ENCODE results near the gene ESR1. TPM values are rescaled to one million over a fixed set of nuclear protein-coding genes. Genes with fewer than 3 reads are reported as not detected.

The ESR1 gene
- total and polyA plus RNA-seq, 2 donors (not counting 3 experiments of a cell fraction or from before 2014, with no cell fraction given) = 0.01 TPM; not detected in 1

DNA sequence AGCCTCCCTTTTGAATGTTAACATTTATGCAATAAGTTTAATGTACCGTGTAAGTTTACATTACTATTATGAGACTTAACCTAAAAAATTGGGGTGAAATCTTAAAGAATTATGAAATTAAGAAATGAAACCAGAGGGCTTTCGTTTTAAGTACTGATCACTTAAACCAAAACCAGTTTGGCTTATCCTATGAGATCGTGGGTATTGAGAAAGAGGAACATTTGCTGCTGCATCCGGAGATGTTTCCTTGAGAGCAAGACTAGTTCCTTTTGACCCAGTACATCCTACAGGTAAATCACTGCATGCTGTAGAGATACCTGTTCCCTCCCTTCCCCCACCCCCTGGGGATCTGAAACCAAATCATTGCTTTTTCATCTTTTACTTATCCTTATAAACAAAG lies 201.3 kb downstream of the ESR1 start:
- Histone ChIP-seq H3K9me3 (replicated peaks; ENCODE audit: control insufficient read depth, insufficient read depth, low read length) (no peaks in the 10 kb centered on the region), H4K20me1 (replicated peaks; ENCODE audit: control insufficient read depth, extremely low read depth, insufficient read depth, low read length) (no peaks in the 10 kb centered on the region), H3K27me3 (ENCODE audit: control insufficient read depth in 2 of 2, insufficient read depth in 2 of 2, low read length in 2 of 2) (peaks cover 4 to 16% of the 10 kb centered on the region in 2 experiments), H3K79me2 (ENCODE audit: control insufficient read depth, insufficient read depth, low read length) (no peaks in the 10 kb centered on the region), H3K4me2 (ENCODE audit: insufficient read depth, low read length) (no peak overlapping the region), H3K27ac (ENCODE audit: insufficient read depth, low read depth, low read length) (no peak overlapping the region), H3K9me1 (replicated peaks; ENCODE audit: control insufficient read depth, extremely low read depth, insufficient read depth, low read length) (no peaks in the 10 kb centered on the region), H3K4me3 (replicated peaks in 1 of 3; ENCODE audit: insufficient read depth in 1 of 3, low read depth in 1 of 3, low read length in 3 of 3) (no peak overlapping the region), H3K4me1 (ENCODE audit: control insufficient read depth, extremely low read depth, insufficient read depth, low read length) (no peaks in the 10 kb centered on the region), H2AFZ (ENCODE audit: low read depth, low read length) (no peak overlapping the region), H3K9ac (replicated peaks; ENCODE audit: extremely low read depth, insufficient read depth, low read length) (no peak overlapping the region), H3K36me3 (ENCODE audit: control insufficient read depth in 2 of 2, extremely low read depth in 1 of 2, insufficient read depth in 2 of 2, low read length in 2 of 2) (no peaks in the 10 kb centered on the region)
- ChIA-PET CTCF (no interaction called here), POLR2A (no interaction called here)
- dilution Hi-C loops (cut with MboI; ENCODE audit: extremely low pct_ligation_motif_present, low sequenced_read_pairs) = no loop called here
- intact Hi-C loops (cut with micrococcal nuclease) = no loop called here
- FAIRE-seq (no peak), DNase-seq (ENCODE audit: low read depth, low spot score) (no peak)
- TF ChIP-seq, protein P1, sequence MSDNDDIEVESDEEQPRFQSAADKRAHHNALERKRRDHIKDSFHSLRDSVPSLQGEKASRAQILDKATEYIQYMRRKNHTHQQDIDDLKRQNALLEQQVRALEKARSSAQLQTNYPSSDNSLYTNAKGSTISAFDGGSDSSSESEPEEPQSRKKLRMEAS (IDR thresholded peaks at IDR 0.05; ENCODE audit: insufficient read depth, insufficient read length) = no peak
- TF ChIP-seq JUN (IDR thresholded peaks at IDR 0.05; ENCODE audit: borderline replicate concordance, insufficient read depth, insufficient read length, low read depth) = no peak
- no peak for TF ChIP-seq MYC (IDR thresholded peaks at IDR 0.05; ENCODE audit: low read depth, low read length)
- no peak for TF ChIP-seq EZH2 (IDR thresholded peaks at IDR 0.05; ENCODE audit: borderline replicate concordance, low read depth, low read length, severe bottlenecking)
- no TSS peak for BruUV-seq (replicated peaks)

DNA sequence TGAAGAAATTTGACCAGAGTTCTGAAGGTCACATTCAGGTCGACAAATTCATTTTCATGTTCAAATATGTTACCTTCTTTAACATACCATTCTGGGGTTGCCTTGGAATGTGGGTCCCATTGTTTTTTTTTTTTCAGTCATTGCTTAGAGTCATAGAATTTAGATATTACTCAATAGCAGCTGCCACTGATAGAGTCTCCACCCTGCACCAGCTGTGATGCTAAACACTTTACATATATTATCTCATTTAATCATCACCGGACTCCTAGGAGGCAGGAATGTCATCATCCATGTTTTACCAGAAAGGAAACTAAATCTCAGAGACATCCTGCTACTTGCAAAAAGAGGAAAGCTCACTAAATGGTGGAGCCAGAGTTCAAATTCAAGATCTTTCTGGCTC lies 204.7 kb downstream of the ESR1 start:
- Histone ChIP-seq H3K36me3 (ENCODE audit: control insufficient read depth in 2 of 2, extremely low read depth in 1 of 2, insufficient read depth in 2 of 2, low read length in 2 of 2) (no peaks in the 10 kb centered on the region), H3K4me1 (ENCODE audit: control insufficient read depth, extremely low read depth, insufficient read depth, low read length) (no peaks in the 10 kb centered on the region), H3K27me3 (ENCODE audit: control insufficient read depth in 2 of 2, insufficient read depth in 2 of 2, low read length in 2 of 2) (peaks cover 2 to 16% of the 10 kb centered on the region in 2 experiments), H3K9ac (replicated peaks; ENCODE audit: extremely low read depth, insufficient read depth, low read length) (no peak overlapping the region), H3K27ac (ENCODE audit: insufficient read depth, low read depth, low read length) (no peak overlapping the region), H3K9me1 (replicated peaks; ENCODE audit: control insufficient read depth, extremely low read depth, insufficient read depth, low read length) (no peaks in the 10 kb centered on the region), H3K79me2 (ENCODE audit: control insufficient read depth, insufficient read depth, low read length) (no peaks in the 10 kb centered on the region), H2AFZ (ENCODE audit: low read depth, low read length) (no peak overlapping the region), H3K9me3 (replicated peaks; ENCODE audit: control insufficient read depth, insufficient read depth, low read length) (no peaks in the 10 kb centered on the region), H4K20me1 (replicated peaks; ENCODE audit: control insufficient read depth, extremely low read depth, insufficient read depth, low read length) (no peaks in the 10 kb centered on the region), H3K4me3 (replicated peaks in 1 of 3; ENCODE audit: insufficient read depth in 1 of 3, low read depth in 1 of 3, low read length in 3 of 3) (no peak overlapping the region), H3K4me2 (ENCODE audit: insufficient read depth, low read length) (no peak overlapping the region)
- dilution Hi-C loops (cut with MboI; ENCODE audit: extremely low pct_ligation_motif_present, low sequenced_read_pairs) (no loop called here), intact Hi-C loops (cut with micrococcal nuclease) (no loop called here)
- POLR2A ChIA-PET = no interaction called here
- DNase-seq (ENCODE audit: low read depth, low spot score) (no peak), FAIRE-seq (no peak)
- CTCF ChIA-PET = no interaction called here
- TF ChIP-seq MYC (IDR thresholded peaks at IDR 0.05; ENCODE audit: low read depth, low read length) = no peak
- no peak for TF ChIP-seq JUN (IDR thresholded peaks at IDR 0.05; ENCODE audit: borderline replicate concordance, insufficient read depth, insufficient read length, low read depth)
- no peak for TF ChIP-seq FOS (IDR thresholded peaks at IDR 0.05; ENCODE audit: borderline replicate concordance, insufficient read depth, low read length)
- TF ChIP-seq EZH2 (IDR thresholded peaks at IDR 0.05; ENCODE audit: borderline replicate concordance, low read depth, low read length, severe bottlenecking) = no peak
- TF ChIP-seq, protein P2, sequence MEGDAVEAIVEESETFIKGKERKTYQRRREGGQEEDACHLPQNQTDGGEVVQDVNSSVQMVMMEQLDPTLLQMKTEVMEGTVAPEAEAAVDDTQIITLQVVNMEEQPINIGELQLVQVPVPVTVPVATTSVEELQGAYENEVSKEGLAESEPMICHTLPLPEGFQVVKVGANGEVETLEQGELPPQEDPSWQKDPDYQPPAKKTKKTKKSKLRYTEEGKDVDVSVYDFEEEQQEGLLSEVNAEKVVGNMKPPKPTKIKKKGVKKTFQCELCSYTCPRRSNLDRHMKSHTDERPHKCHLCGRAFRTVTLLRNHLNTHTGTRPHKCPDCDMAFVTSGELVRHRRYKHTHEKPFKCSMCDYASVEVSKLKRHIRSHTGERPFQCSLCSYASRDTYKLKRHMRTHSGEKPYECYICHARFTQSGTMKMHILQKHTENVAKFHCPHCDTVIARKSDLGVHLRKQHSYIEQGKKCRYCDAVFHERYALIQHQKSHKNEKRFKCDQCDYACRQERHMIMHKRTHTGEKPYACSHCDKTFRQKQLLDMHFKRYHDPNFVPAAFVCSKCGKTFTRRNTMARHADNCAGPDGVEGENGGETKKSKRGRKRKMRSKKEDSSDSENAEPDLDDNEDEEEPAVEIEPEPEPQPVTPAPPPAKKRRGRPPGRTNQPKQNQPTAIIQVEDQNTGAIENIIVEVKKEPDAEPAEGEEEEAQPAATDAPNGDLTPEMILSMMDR (IDR thresholded peaks at IDR 0.05; ENCODE audit: extremely low read depth in 1 of 2, insufficient read depth in 1 of 2, low read depth in 1 of 2, low read length in 2 of 2) = no peak
- TF ChIP-seq POLR2A (IDR thresholded peaks at IDR 0.05; ENCODE audit: low read depth, low read length) = no peak
- no peak for TF ChIP-seq GATA2 (IDR thresholded peaks at IDR 0.05; ENCODE audit: insufficient read depth, insufficient read length, low read depth, low read length)
- no peak for TF ChIP-seq POLR2AphosphoS5 (IDR thresholded peaks at IDR 0.05; ENCODE audit: insufficient read depth, low read depth, low read length)
- TF ChIP-seq, protein P1 (IDR thresholded peaks at IDR 0.05; ENCODE audit: insufficient read depth, insufficient read length) = no peak
- BruUV-seq (replicated peaks) = no TSS peak
